Mesenchymal stem cell (in vitro differentiated cells and primary cell): Measurements from ENCODE around the gene PRDM12.

Experiments used
- DNase-seq: peaks from one replicate; pipeline ENCODE4 v3.0.0-alpha.2; 2013
- H2AFZ ChIP-seq: one replicate; pipeline ENCODE4 v1.6.1; 2013; ENCODE audit warnings: low read depth, mild to moderate bottlenecking, control low read depth, inconsistent platforms, low read length, moderate library complexity
- H2AK5ac ChIP-seq: 2 replicates; pipeline ENCODE4 v1.6.1; 2013; ENCODE audit warnings: low read length, moderate library complexity, mild to moderate bottlenecking, inconsistent platforms; ENCODE audit not compliant: severe bottlenecking
- H2BK120ac ChIP-seq: one replicate; pipeline ENCODE4 v1.6.1; 2013; ENCODE audit warnings: low read depth, mild to moderate bottlenecking, inconsistent platforms, low read length, moderate library complexity
- H2BK12ac ChIP-seq, 2 experiments: one replicate each; pipeline ENCODE4 v1.6.1; 2013; ENCODE audit warnings: inconsistent platforms in 2 of 2, low read length in 2 of 2, mild to moderate bottlenecking in 2 of 2, moderate library complexity in 2 of 2, control low read depth in 1 of 2
- H2BK15ac ChIP-seq: one replicate; pipeline ENCODE4 v1.6.1; 2013; ENCODE audit warnings: mild to moderate bottlenecking, low read depth, inconsistent platforms; ENCODE audit not compliant: poor library complexity, severe bottlenecking
- H2BK5ac ChIP-seq: 2 replicates; pipeline ENCODE4 v1.6.1; 2013; ENCODE audit warnings: low read depth, mild to moderate bottlenecking, low read length, control low read depth, inconsistent platforms; ENCODE audit not compliant: poor library complexity, severe bottlenecking
- H3K14ac ChIP-seq, 2 experiments: one replicate each; pipeline ENCODE4 v1.6.1; 2013; ENCODE audit warnings: inconsistent platforms in 2 of 2, low read length in 2 of 2, control low read depth in 1 of 2, mild to moderate bottlenecking in 1 of 2, moderate library complexity in 1 of 2
- H3K18ac ChIP-seq, 2 experiments: one replicate each; pipeline ENCODE4 v1.6.1; 2013; ENCODE audit warnings: inconsistent platforms in 2 of 2, low read length in 2 of 2, control low read depth in 1 of 2, low read depth in 1 of 2, mild to moderate bottlenecking in 1 of 2
- H3K23ac ChIP-seq, 2 experiments: one replicate each; pipeline ENCODE4 v1.6.1; 2013; ENCODE audit warnings: inconsistent platforms in 2 of 2, low read length in 2 of 2, mild to moderate bottlenecking in 2 of 2, moderate library complexity in 2 of 2, control low read depth in 1 of 2
- H3K27ac ChIP-seq: 2 replicates; pipeline ENCODE4 v1.5.1; 2013; ENCODE audit warnings: mild to moderate bottlenecking, moderate library complexity, low read length, control low read depth, inconsistent platforms; ENCODE audit not compliant: poor library complexity, severe bottlenecking
- H3K27me3 ChIP-seq, 2 experiments: 2 replicates each; pipeline versions ENCODE4 v1.6.1 to v1.7.0; 2013; ENCODE audit warnings: low read length in 2 of 2, mild to moderate bottlenecking in 2 of 2, moderate library complexity in 2 of 2, control low read depth in 1 of 2, inconsistent platforms in 1 of 2; ENCODE audit not compliant: control insufficient read depth in 1 of 2, insufficient read depth in 1 of 2
- H3K36me3 ChIP-seq, 2 experiments: 2 replicates each; pipeline versions ENCODE4 v1.6.1 to v1.7.0; 2013; ENCODE audit warnings: low read length in 2 of 2, control low read depth in 1 of 2, inconsistent platforms in 1 of 2, low read depth in 1 of 2, mild to moderate bottlenecking in 1 of 2; ENCODE audit not compliant: insufficient read depth in 2 of 2, control insufficient read depth in 1 of 2
- H3K4ac ChIP-seq, 2 experiments: one replicate each; pipeline ENCODE4 v1.6.1; 2013; ENCODE audit warnings: inconsistent platforms in 2 of 2, low read length in 2 of 2, mild to moderate bottlenecking in 2 of 2, moderate library complexity in 2 of 2, control low read depth in 1 of 2, low read depth in 1 of 2
- H3K4me1 ChIP-seq: 2 replicates; pipeline ENCODE4 v1.6.1; 2013; ENCODE audit warnings: low read depth, low read length, control low read depth; ENCODE audit not compliant: control insufficient read depth, insufficient read depth
- H3K4me2 ChIP-seq: 2 replicates; pipeline ENCODE4 v1.6.1; 2013; ENCODE audit warnings: low read length, mild to moderate bottlenecking, inconsistent platforms; ENCODE audit not compliant: poor library complexity, severe bottlenecking
- H3K4me3 ChIP-seq, 2 experiments: 2 replicates each; pipeline versions ENCODE4 v1.5.1 to v1.7.0; 2013; ENCODE audit warnings: low read length in 2 of 2, mild to moderate bottlenecking in 2 of 2, control low read depth in 1 of 2, low read depth in 1 of 2; ENCODE audit not compliant: insufficient read depth in 1 of 2
- H3K79me1 ChIP-seq: replicated peaks from 2 replicates; pipeline ENCODE4 v1.6.1; 2013; ENCODE audit warnings: mild to moderate bottlenecking, control low read depth, low read length, inconsistent platforms; ENCODE audit not compliant: poor library complexity, severe bottlenecking
- H3K9ac ChIP-seq: 2 replicates; pipeline ENCODE4 v1.7.0; 2013; ENCODE audit warnings: mild to moderate bottlenecking, low read length, moderate library complexity
- H3K9me3 ChIP-seq: 2 replicates; pipeline ENCODE4 v1.7.0; 2013; ENCODE audit warnings: mild to moderate bottlenecking, low read length; ENCODE audit not compliant: control insufficient read depth
- H4K8ac ChIP-seq: one replicate; pipeline ENCODE4 v1.6.1; 2013; ENCODE audit warnings: inconsistent platforms, mild to moderate bottlenecking, low read length, moderate library complexity
- H4K91ac ChIP-seq: one replicate; pipeline ENCODE4 v1.6.1; 2013; ENCODE audit warnings: mild to moderate bottlenecking, low read length, inconsistent platforms
- WGBS: methylation state at CpG from one replicate; pipeline ENCODE4 v1.1.7; 2013; ENCODE audit warnings: mixed read lengths; 5-methylcytosine and 5-hydroxymethylcytosine counted together

The PRDM12 gene

DNA sequence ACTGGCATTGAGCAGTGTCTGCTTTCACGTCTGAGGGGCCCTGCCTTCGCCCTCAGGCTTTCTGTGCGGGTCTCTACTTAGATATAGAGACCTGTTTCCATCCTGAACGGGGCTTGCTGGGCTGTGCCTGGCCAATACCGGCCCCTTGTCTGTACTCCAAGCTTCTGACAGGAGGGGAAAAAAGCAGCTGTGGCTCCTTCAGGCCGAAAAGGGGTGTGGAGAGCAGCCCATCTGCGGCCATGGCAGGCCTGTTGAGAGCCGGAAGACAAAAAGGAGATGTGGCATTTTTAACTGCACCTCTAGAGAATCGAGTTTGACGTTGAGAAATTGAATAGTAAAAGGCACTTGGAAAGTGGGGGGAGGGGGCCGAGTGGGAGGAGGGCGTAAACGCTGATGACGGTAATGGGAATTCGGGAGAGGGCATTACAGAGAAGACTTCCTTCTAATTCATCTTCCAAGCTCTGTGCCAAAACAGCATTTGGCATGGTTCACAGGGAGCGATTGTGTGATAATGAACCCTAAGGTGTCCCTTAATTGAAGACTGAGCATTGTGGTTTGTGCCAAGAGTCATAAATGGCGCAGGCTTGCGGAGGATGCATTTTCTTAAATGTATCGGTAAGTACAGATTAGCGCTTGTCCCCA lies 25.1 kb upstream of the PRDM12 start:
- Histone ChIP-seq H2BK15ac (no peak overlapping the region), H2BK12ac (no peak overlapping the region), H3K14ac (no peak overlapping the region), H2AFZ (no peak overlapping the region), H3K23ac (no peak overlapping the region), H3K9ac (no peak overlapping the region), H3K4me2 (no peak overlapping the region), H3K27ac (no peak overlapping the region), H3K4me1 (no peaks in the 10 kb centered on the region), H4K91ac (no peak overlapping the region), H3K4me3 (no peak overlapping the region), H4K8ac (no peak overlapping the region), H3K79me1 (peaks cover 3% of the 10 kb centered on the region), H3K27me3 (no peaks in the 10 kb centered on the region), H3K4ac (no peak overlapping the region), H3K18ac (no peak overlapping the region), H2BK120ac (no peak overlapping the region), H2AK5ac (no peak overlapping the region), H3K9me3 (no peaks in the 10 kb centered on the region), H2BK5ac (no peak overlapping the region), H3K36me3 (peaks cover 43 to 44% of the 10 kb centered on the region in 2 experiments)
- WGBS = 85% methylated on average over 17 of the region's 20 CpGs
- no peak for DNase-seq

DNA sequence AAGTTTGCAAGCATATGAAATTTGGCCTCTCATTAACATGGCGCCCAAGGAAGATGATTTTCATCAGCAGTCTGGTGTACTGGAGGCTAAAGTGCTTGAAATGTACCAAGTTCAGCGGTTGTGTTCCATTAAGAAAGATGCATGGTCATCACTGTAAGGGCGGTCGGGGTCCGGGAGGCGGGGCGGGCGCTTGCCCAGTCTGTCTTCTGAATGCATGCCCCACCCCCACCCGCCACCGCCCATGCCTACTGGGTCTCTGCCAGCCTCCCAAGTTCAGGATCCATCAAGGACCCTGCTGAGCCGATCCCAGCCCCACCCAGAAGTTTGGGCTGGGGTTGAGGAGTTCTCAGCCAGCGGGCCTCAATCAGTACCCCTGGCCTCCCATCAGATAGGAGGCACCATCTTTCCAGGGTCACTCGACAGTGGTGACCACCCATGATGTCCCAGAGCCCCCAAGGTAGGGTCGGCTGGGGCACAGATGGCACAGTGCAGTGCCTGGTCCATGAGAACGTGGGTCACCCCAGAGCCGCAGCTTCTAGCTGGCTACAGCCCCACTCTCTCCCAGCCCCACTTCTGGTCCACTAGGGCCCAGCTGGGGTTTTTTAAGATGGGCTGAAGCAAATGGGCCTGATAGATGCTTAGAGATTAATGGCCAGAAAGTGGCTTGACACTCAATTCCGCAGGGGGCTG lies 24.4 kb upstream of the PRDM12 start:
- 98% methylated on average over 15 of the region's 17 CpGs for WGBS

GRCh38 chr9:130640681-130641080 lies 23.7 kb upstream of the PRDM12 start:
- Histone ChIP-seq H3K18ac (no peak overlapping the region), H4K91ac (no peak overlapping the region), H3K14ac (no peak overlapping the region), H2BK120ac (no peak overlapping the region), H3K9ac (no peak overlapping the region), H2AK5ac (no peak overlapping the region), H2BK12ac (no peak overlapping the region), H2BK15ac (no peak overlapping the region), H3K4me2 (no peak overlapping the region), H3K4me3 (no peak overlapping the region), H3K27ac (no peak overlapping the region), H3K23ac (no peak overlapping the region), H3K79me1 (no peaks in the 10 kb centered on the region), H4K8ac (no peak overlapping the region), H3K4ac (no peak overlapping the region), H3K9me3 (peaks cover 2% of the 10 kb centered on the region), H3K4me1 (no peaks in the 10 kb centered on the region), H3K36me3 (peaks cover 29 to 32% of the 10 kb centered on the region in 2 experiments), H3K27me3 (no peaks in the 10 kb centered on the region), H2BK5ac (no peak overlapping the region), H2AFZ (no peak overlapping the region)
- WGBS = 80% methylated on average over 7 of the region's 7 CpGs
- no peak for DNase-seq

More for the DNA sequence above, 24.4 kb upstream of the PRDM12 start:
- no peak overlapping the region for H2BK15ac ChIP-seq
- no peak for DNase-seq
- H3K23ac ChIP-seq = no peak overlapping the region
- no peak overlapping the region for H2AK5ac ChIP-seq
- no peaks in the 10 kb centered on the region for H3K79me1 ChIP-seq
- H3K4me1 ChIP-seq = no peaks in the 10 kb centered on the region
- H3K9me3 ChIP-seq = no peaks in the 10 kb centered on the region
- H3K18ac ChIP-seq = no peak overlapping the region
- no peaks in the 10 kb centered on the region for H3K27me3 ChIP-seq
- H2AFZ ChIP-seq = no peak overlapping the region
- H2BK120ac ChIP-seq = no peak overlapping the region
- no peak overlapping the region for H3K4me3 ChIP-seq
- no peak overlapping the region for H3K4me2 ChIP-seq
- H2BK12ac ChIP-seq = no peak overlapping the region
- H2BK5ac ChIP-seq = no peak overlapping the region
- no peak overlapping the region for H3K27ac ChIP-seq
- H3K9ac ChIP-seq = no peak overlapping the region
- no peak overlapping the region for H3K4ac ChIP-seq
- H4K8ac ChIP-seq = no peak overlapping the region
- H3K36me3 ChIP-seq = peaks cover 36 to 37% of the 10 kb centered on the region in 2 experiments
- no peak overlapping the region for H4K91ac ChIP-seq
- no peak overlapping the region for H3K14ac ChIP-seq

DNA sequence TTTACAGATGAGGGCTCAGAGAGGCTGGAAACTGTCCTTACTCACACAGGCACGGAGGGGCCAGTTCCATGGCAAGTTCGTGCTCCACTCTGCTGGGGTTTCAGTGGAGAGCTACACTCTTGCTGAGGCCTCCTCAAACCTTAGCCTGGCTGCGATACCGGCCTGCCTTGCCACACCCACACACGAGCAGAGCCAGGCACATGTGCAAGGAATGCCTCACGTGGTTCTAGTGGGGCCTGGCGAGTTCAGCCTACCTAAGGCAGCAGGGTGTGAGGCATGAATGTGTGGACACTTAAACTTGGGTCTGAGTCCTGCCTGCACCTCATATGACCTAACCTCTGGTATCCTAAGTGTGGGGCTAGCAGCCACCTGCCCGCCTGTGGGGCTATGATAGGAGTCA lies 21.5 kb upstream of the PRDM12 start:
- no peak overlapping the region for H3K14ac ChIP-seq
- no peaks in the 10 kb centered on the region for H3K79me1 ChIP-seq
- no peak overlapping the region for H3K4me2 ChIP-seq
- H3K27ac ChIP-seq = no peak overlapping the region
- H2AK5ac ChIP-seq = no peak overlapping the region
- H3K18ac ChIP-seq = no peak overlapping the region
- no peak for DNase-seq
- H3K4me3 ChIP-seq = no peak overlapping the region
- peaks cover 13 to 17% of the 10 kb centered on the region in 2 experiments for H3K36me3 ChIP-seq
- 89% methylated on average over 8 of the region's 8 CpGs for WGBS
- peak overlapping the region; percentile 61 for H4K91ac ChIP-seq
- no peak overlapping the region for H3K4ac ChIP-seq
- H3K23ac ChIP-seq = no peak overlapping the region
- no peak overlapping the region for H2AFZ ChIP-seq
- peaks cover 10% of the 10 kb centered on the region for H3K9me3 ChIP-seq
- H3K4me1 ChIP-seq = no peaks in the 10 kb centered on the region
- no peak overlapping the region for H2BK15ac ChIP-seq
- H2BK12ac ChIP-seq = no peak overlapping the region
- no peak overlapping the region for H3K9ac ChIP-seq
- no peak overlapping the region for H2BK120ac ChIP-seq
- H3K27me3 ChIP-seq = no peaks in the 10 kb centered on the region
- no peak overlapping the region for H2BK5ac ChIP-seq
- no peak overlapping the region for H4K8ac ChIP-seq
